Right lobe of liver (tissue), 6 donors: ENCODE results near the gene TARM1. TPM values are rescaled to one million over a fixed set of nuclear protein-coding genes. Genes with fewer than 3 reads are reported as not detected.

ENCODE experiments used
- ATAC-seq, 4 donors: fragments of 200-7000 bp; cut with Tn5 transposase; one replicate each; pipeline ENCODE4 v1.9.1; 2020; ENCODE audit warnings: mild to moderate bottlenecking in 4 of 4, moderate library complexity in 4 of 4
- DNase-seq, 3 donors: peaks; one replicate each; pipeline ENCODE4 v3.0.0-alpha.2; 2020
- H3K27ac ChIP-seq, 3 donors: fragments of 200-600 bp; one replicate each; pipeline ENCODE4 v1.8.0; 2022
- H3K27me3 ChIP-seq, 2 donors: fragments of 200-600 bp; one replicate each; pipeline ENCODE4 v1.8.0; 2022
- H3K36me3 ChIP-seq, 4 donors: fragments of 200-600 bp; sonication (generic) in 1 of 4; one replicate each; pipeline versions ENCODE4 v1.5.1 to v1.8.0; 2017 to 2022; ENCODE audit warnings: control low read depth in 1 of 4
- H3K4me1 ChIP-seq, 4 donors: fragments of 200-600 bp; sonication (generic) in 1 of 4; one replicate each; pipeline versions ENCODE4 v1.5.1 to v1.8.0; 2017 to 2022; ENCODE audit warnings: control low read depth in 1 of 4
- H3K4me3 ChIP-seq, 3 donors: fragments of 200-600 bp; one replicate each; pipeline ENCODE4 v1.8.0; 2022
- H3K9me3 ChIP-seq, 4 donors: fragments of 200-600 bp; sonication (generic) in 1 of 4; one replicate each; pipeline versions ENCODE4 v1.5.1 to v1.8.0; 2017 to 2022; ENCODE audit warnings: control low read depth in 1 of 4
- POLR2A ChIP-seq: fragments of 450-650 bp; IDR thresholded peaks from one replicate; pipeline ENCODE4 v1.6.1; 2017; ENCODE audit warnings: antibody characterized with exemption, mild to moderate bottlenecking
- WGBS: methylation state at CpG from one replicate; pipeline ENCODE4 v1.1.6; 2018; ENCODE audit warnings: low coverage, low lambda C conversion rate; ENCODE audit not compliant: insufficient coverage; ENCODE audit errors: missing lambda C conversion rate; 5-methylcytosine and 5-hydroxymethylcytosine counted together
- intact Hi-C, 2 donors: fragments of 100-400 bp; cut with DNase I; formaldehyde crosslinking; loops; one replicate each; pipeline versions ENCODE4 v1.11.2 to v1.14.1; 2022
- total RNA-seq, 6 experiments: library from RNA; depleted of rRNA in 2 of 6; stranded (reverse); fragments of >200 nt in 2 of 6; fragmentation: NEBNext Ultra II Directional in 3 of 6; extraction: Animal tissue kit (Norgen Biotek cat#: 25700) in 3 of 6; gene quantifications; one replicate each; pipeline versions ENCODE4 v1.1.0 to v1.2.4, GENCODE V29; 2016 to 2023
- TF ChIP-seq, protein P1 (sequence below), 4 donors: fragments of 200-600 bp in 3 of 4; fragments of 450-650 bp in 1 of 4; IDR thresholded peaks; one replicate each; pipeline versions ENCODE4 v1.5.1 to v1.8.0; 2016 to 2022; ENCODE audit warnings: antibody characterized with exemption in 4 of 4, mild to moderate bottlenecking in 2 of 4
- donor health status: DM: no; HTN: yes; CAD: no.
- donor health status: DM: no; HTN: no; CAD: no.
- donor health status: DM: no; HTN: no; CAD: no.
- donor health status: DM: no; HTN: yes; CAD: no.
- donor health status: DM: no; HTN: yes; CAD: no.

Gene TARM1
- total RNA-seq, 6 experiments from 2014 or later, result not detected

DNA sequence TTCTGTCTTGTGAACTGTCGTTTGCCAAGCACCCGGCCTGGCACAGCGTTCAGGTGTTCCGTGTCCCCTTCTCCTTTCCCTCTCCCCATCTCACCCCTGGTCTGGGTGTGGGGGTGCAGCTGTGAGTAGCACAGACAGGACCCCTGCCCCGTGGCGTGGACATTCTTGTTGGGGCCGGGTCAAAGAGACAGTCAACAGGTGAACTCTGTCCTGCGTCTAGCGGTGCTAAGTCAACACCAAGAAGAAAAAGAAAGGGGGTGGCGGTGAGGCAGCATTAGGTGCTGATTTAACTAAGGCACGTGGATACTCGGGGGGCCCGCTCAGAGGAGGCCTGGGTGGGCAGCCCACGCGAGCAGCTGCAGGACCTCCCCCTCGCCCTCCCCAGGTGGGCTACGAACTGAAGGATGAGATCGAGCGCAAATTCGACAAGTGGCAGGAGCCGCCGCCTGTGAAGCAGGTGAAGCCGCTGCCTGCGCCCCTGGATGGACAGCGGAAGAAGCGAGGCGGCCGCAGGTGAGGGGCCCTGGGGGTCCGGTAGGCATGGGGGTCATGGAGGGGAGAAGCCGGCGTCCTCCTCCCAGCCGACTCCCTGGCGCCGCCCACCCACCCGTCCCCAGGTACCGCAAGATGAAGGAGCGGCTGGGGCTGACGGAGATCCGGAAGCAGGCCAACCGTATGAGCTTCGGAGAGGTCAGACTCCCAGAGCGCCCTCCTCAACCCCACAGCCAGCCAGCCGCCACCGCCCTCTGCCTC is 46.7 kb upstream of the TARM1 start:
- Histone ChIP-seq H3K4me1 (no peaks in the 10 kb centered on the region), H3K9me3 (no peaks in the 10 kb centered on the region), H3K27ac (no peak overlapping the region), H3K36me3 (peaks cover 0 to 72% (median 27%) of the 10 kb centered on the region in 4 donors), H3K27me3 (no peaks in the 10 kb centered on the region), H3K4me3 (no peak overlapping the region)
- DNase-seq (no peak), ATAC-seq (no peak)
- intact Hi-C loops, result no loop called here
- WGBS, result 87% methylated on average over 10 of the region's 44 CpGs
- no peak for TF ChIP-seq POLR2A
- TF ChIP-seq, protein P1, sequence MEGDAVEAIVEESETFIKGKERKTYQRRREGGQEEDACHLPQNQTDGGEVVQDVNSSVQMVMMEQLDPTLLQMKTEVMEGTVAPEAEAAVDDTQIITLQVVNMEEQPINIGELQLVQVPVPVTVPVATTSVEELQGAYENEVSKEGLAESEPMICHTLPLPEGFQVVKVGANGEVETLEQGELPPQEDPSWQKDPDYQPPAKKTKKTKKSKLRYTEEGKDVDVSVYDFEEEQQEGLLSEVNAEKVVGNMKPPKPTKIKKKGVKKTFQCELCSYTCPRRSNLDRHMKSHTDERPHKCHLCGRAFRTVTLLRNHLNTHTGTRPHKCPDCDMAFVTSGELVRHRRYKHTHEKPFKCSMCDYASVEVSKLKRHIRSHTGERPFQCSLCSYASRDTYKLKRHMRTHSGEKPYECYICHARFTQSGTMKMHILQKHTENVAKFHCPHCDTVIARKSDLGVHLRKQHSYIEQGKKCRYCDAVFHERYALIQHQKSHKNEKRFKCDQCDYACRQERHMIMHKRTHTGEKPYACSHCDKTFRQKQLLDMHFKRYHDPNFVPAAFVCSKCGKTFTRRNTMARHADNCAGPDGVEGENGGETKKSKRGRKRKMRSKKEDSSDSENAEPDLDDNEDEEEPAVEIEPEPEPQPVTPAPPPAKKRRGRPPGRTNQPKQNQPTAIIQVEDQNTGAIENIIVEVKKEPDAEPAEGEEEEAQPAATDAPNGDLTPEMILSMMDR (IDR thresholded peaks at IDR 0.05), result no peak

DNA sequence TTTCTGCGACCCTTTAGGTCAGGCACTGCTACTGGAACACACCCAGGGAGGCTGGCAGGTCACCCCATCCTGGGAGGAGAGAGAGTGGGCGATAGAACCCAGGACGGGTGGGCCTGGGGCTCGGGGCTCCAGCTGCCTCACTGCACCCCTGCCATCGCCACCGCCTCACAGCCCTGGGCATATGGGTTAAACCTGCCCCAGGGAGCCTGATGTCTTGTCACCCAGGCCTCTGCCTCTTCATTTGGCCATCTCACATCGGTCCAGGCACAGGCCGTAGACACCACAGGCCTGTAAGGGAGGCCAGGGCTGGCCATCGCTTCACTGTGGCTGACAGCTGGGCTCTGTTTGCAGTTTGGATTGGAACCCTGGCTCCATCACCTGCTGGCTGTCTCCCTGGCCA is 44.5 kb upstream of the TARM1 start:
- H3K4me1 ChIP-seq, result no peaks in the 10 kb centered on the region
- H3K9me3 ChIP-seq, result no peaks in the 10 kb centered on the region
- ATAC-seq (no peak), DNase-seq (no peak)
- no peaks in the 10 kb centered on the region for H3K27me3 ChIP-seq
- intact Hi-C loops, result no loop called here
- no peak overlapping the region for H3K4me3 ChIP-seq
- WGBS, result no CpG with 5 or more reads among the region's 9 CpGs
- H3K36me3 ChIP-seq, result peaks cover 0 to 74% (median 27%) of the 10 kb centered on the region in 4 donors
- no peak overlapping the region for H3K27ac ChIP-seq
- TF ChIP-seq, protein P1 (IDR thresholded peaks at IDR 0.05), result no peak
- TF ChIP-seq POLR2A, result no peak

DNA sequence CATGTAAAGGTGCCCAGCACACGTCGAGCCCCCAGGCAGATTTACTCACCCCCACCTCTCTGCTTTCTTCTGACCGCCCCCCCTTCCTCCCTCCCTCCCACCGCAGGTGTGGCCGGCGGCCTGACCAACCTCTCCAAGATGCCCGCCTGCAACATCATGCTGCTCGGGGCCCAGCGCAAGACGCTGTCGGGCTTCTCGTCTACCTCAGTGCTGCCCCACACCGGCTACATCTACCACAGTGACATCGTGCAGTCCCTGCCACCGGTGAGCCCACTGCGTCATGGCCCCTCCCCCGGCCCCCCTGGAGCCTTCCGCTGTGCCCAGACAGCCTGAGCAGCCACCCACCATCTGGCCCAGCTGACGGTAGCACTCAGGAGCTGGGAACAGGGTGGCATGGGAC is 43.2 kb upstream of the TARM1 start:
- 100% methylated on average over 1 of the region's 19 CpGs for WGBS
- Histone ChIP-seq H3K4me3 (no peak overlapping the region), H3K27ac (no peak overlapping the region), H3K9me3 (no peaks in the 10 kb centered on the region), H3K4me1 (no peaks in the 10 kb centered on the region), H3K27me3 (no peaks in the 10 kb centered on the region), H3K36me3 (peaks cover 0 to 81% (median 30%) of the 10 kb centered on the region in 4 donors)
- no peak for ATAC-seq
- no peak for TF ChIP-seq POLR2A
- TF ChIP-seq, protein P1 (IDR thresholded peaks at IDR 0.05), result no peak
- intact Hi-C loops, result no loop called here
- no peak for DNase-seq

DNA sequence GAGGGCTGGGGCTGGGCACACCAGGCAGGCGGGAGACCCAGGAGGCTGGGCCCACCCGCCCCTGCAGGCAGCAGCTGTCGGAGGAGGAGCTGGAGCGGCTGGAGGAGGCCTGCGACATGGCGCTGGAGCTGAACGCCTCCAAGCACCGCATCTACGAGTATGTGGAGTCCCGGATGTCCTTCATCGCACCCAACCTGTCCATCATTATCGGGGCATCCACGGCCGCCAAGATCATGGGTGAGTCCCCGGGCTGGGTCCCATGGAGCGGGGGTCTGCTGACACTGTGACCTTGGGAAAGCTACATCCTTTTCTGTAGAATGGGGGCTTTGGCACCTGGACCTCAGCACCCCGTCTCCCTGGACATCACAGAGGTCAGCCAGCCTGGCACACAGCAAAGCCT is 42.5 kb upstream of the TARM1 start:
- H3K27me3 ChIP-seq, result no peaks in the 10 kb centered on the region
- no peak for DNase-seq
- H3K4me1 ChIP-seq, result no peaks in the 10 kb centered on the region
- no peaks in the 10 kb centered on the region for H3K9me3 ChIP-seq
- intact Hi-C loops, result no loop called here
- no peak overlapping the region for H3K27ac ChIP-seq
- no CpG with 5 or more reads among the region's 17 CpGs for WGBS
- H3K4me3 ChIP-seq, result no peak overlapping the region
- no peak for TF ChIP-seq POLR2A
- TF ChIP-seq, protein P1 (IDR thresholded peaks at IDR 0.05), result no peak
- ATAC-seq, result no peak
- H3K36me3 ChIP-seq, result peaks cover 0 to 76% (median 26%) of the 10 kb centered on the region in 4 donors
